Uterus (tissue), 2 donors: ENCODE results near the gene WDR7.

Source experiments
- POLR2A ChIP-seq, 2 donors: fragments of 450-650 bp; IDR thresholded peaks; one replicate each; pipeline ENCODE4 v1.6.1; 2016; ENCODE audit warnings: antibody characterized with exemption in 2 of 2, mild to moderate bottlenecking in 1 of 2, moderate library complexity in 1 of 2
- TF ChIP-seq, protein P1 (sequence below), 4 experiments: fragments of 200-600 bp in 2 of 4; fragments of 450-650 bp in 2 of 4; sonication (generic) in 2 of 4; IDR thresholded peaks; one replicate each; pipeline ENCODE4 v1.5.1; 2016 to 2019; ENCODE audit warnings: antibody characterized with exemption in 4 of 4, mild to moderate bottlenecking in 2 of 4, moderate library complexity in 1 of 4

DNA sequence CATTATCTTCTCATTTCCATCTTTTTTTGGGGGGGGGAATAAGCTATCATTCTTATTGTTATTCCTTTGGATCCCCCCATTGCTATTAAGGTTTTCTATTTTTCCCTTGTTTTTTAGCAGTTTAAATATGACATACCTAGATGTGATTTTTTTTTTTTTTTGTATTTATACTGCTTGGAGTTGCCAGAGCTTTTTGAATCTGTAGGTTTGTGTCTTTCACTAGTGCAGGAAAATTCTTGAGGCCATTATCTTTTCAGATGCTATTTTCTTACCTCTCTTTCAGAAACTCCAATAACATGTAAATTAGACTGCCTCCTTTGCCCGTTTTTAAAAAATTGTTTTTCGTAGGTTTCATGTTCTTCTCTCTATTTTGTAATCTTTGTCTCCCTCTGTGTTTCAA, 88.6 kb downstream of the WDR7 start:
- TF ChIP-seq, protein P1, sequence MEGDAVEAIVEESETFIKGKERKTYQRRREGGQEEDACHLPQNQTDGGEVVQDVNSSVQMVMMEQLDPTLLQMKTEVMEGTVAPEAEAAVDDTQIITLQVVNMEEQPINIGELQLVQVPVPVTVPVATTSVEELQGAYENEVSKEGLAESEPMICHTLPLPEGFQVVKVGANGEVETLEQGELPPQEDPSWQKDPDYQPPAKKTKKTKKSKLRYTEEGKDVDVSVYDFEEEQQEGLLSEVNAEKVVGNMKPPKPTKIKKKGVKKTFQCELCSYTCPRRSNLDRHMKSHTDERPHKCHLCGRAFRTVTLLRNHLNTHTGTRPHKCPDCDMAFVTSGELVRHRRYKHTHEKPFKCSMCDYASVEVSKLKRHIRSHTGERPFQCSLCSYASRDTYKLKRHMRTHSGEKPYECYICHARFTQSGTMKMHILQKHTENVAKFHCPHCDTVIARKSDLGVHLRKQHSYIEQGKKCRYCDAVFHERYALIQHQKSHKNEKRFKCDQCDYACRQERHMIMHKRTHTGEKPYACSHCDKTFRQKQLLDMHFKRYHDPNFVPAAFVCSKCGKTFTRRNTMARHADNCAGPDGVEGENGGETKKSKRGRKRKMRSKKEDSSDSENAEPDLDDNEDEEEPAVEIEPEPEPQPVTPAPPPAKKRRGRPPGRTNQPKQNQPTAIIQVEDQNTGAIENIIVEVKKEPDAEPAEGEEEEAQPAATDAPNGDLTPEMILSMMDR (IDR thresholded peaks at IDR 0.05), result no peak
- TF ChIP-seq POLR2A (IDR thresholded peaks at IDR 0.05), result no peak
